Natural killer cell (primary cell): ENCODE measurements around the gene PNPLA1. TPM values are rescaled to one million over a fixed set of nuclear protein-coding genes. Genes with fewer than 3 reads are reported as not detected.

Experiments used
- ATAC-seq, 3 donors: fragments of 150-1000 bp in 2 of 3; fragments of 200-7000 bp in 1 of 3; cut with Tn5 transposase; 1 replicate in 1 of 3; 2 replicates in 2 of 3; pipeline ENCODE4 v1.10.0; 2021; ENCODE audit warnings: mild to moderate bottlenecking in 2 of 3, moderate library complexity in 2 of 3
- DNase-seq, 2 donors: peaks; one replicate each; pipeline versions ENCODE4 v3.0.0 to v3.0.0-alpha.2; 2013 to 2021; ENCODE audit warnings: mixed read lengths in 1 of 2
- H3K27ac ChIP-seq: one replicate; pipeline ENCODE4 v1.5.1; 2013; ENCODE audit warnings: mild to moderate bottlenecking, low read length
- H3K27me3 ChIP-seq: one replicate; pipeline ENCODE4 v1.6.1; 2013; ENCODE audit warnings: low read length; ENCODE audit not compliant: control insufficient read depth, insufficient read depth
- H3K36me3 ChIP-seq: one replicate; pipeline ENCODE4 v1.6.1; 2013; ENCODE audit warnings: low read length; ENCODE audit not compliant: control insufficient read depth, insufficient read depth
- H3K4me1 ChIP-seq: one replicate; pipeline ENCODE4 v1.6.1; 2013; ENCODE audit warnings: low read length; ENCODE audit not compliant: control insufficient read depth, insufficient read depth
- H3K4me3 ChIP-seq: one replicate; pipeline ENCODE4 v1.5.1; 2013; ENCODE audit warnings: low read length
- H3K9me3 ChIP-seq: one replicate; pipeline ENCODE4 v1.6.1; 2013; ENCODE audit warnings: low read length; ENCODE audit not compliant: control insufficient read depth, insufficient read depth
- H3K27ac Mint-ChIP-seq, 2 donors: one replicate each; pipeline ENCODE4 v1.8.0; 2022; ENCODE audit warnings: mild to moderate bottlenecking in 2 of 2, mixed read lengths in 2 of 2, moderate library complexity in 1 of 2
- H3K27me3 Mint-ChIP-seq, 2 donors: one replicate each; pipeline ENCODE4 v1.8.0; 2022; ENCODE audit warnings: low read depth in 2 of 2, mixed read lengths in 2 of 2
- H3K36me3 Mint-ChIP-seq: one replicate; pipeline ENCODE4 v1.8.0; 2022; ENCODE audit warnings: mixed read lengths
- H3K4me1 Mint-ChIP-seq, 2 donors: one replicate each; pipeline ENCODE4 v1.8.0; 2022; ENCODE audit warnings: mixed read lengths in 2 of 2
- H3K4me3 Mint-ChIP-seq: one replicate; pipeline ENCODE4 v1.8.0; 2022; ENCODE audit warnings: mild to moderate bottlenecking, moderate library complexity, mixed read lengths
- H3K9me3 Mint-ChIP-seq, 2 donors: one replicate each; pipeline ENCODE4 v1.8.0; 2022; ENCODE audit warnings: mixed read lengths in 2 of 2
- CTCF ChIP-seq: fragments of 200-600 bp; IDR thresholded peaks from one replicate; pipeline ENCODE4 v1.8.0; 2022; ENCODE audit warnings: antibody characterized with exemption
- WGBS: methylation state at CpG from one replicate; pipeline ENCODE4 v1.1.7; 2013; ENCODE audit warnings: missing lambda C conversion rate; ENCODE audit not compliant: insufficient coverage; 5-methylcytosine and 5-hydroxymethylcytosine counted together
- intact Hi-C: fragments of 100-400 bp; cut with micrococcal nuclease; formaldehyde crosslinking; loops from one replicate; pipeline ENCODE4 v1.14.2; 2022
- total RNA-seq, 4 donors: library from RNA; stranded (reverse); fragments of 120-200 nt in 1 of 4; gene quantifications; one replicate each; pipeline versions ENCODE4 v1.2.3 to v1.2.4, GENCODE V29; 2013 to 2022

Gene PNPLA1
- total RNA-seq, 3 donors from 2014 or later (not counting 1 experiment from before 2014, with no cell fraction given), result 0.14 to 3.5 (median 0.61) TPM

- H3K4me3 Mint-ChIP-seq, result no peak overlapping the region
- Histone ChIP-seq H3K27ac (no peak overlapping the region), H3K4me1 (no peaks in the 10 kb centered on the region), H3K9me3 (no peaks in the 10 kb centered on the region), H3K36me3 (no peaks in the 10 kb centered on the region), H3K27me3 (peaks cover 8% of the 10 kb centered on the region), H3K4me3 (no peak overlapping the region)
- H3K4me1 Mint-ChIP-seq, result no peaks in the 10 kb centered on the region
- no peak overlapping the region for H3K27ac Mint-ChIP-seq
- no peak for DNase-seq
- 91% methylated on average over 4 of the region's 4 CpGs for WGBS
- no peak for TF ChIP-seq CTCF
- no peaks in the 10 kb centered on the region for H3K36me3 Mint-ChIP-seq
- H3K27me3 Mint-ChIP-seq, result peaks cover 31 to 57% of the 10 kb centered on the region in 2 donors
- H3K9me3 Mint-ChIP-seq, result no peaks in the 10 kb centered on the region
- intact Hi-C loops, result no loop called here
- ATAC-seq, result no peak
Observed at GRCh38 chr6:36280983-36281382, 11.1 kb downstream of the PNPLA1 start.

GRCh38 chr6:36283608-36284007, 13.7 kb downstream of the PNPLA1 start:
- Mint-ChIP-seq H3K36me3 (no peaks in the 10 kb centered on the region), H3K27ac (no peak overlapping the region), H3K27me3 (peaks cover 36 to 60% of the 10 kb centered on the region in 2 donors), H3K4me3 (no peak overlapping the region), H3K4me1 (peaks cover 0 to 5% of the 10 kb centered on the region in 2 donors), H3K9me3 (no peaks in the 10 kb centered on the region)
- Histone ChIP-seq H3K4me1 (no peaks in the 10 kb centered on the region), H3K9me3 (no peaks in the 10 kb centered on the region), H3K27ac (no peak overlapping the region), H3K4me3 (no peak overlapping the region), H3K36me3 (no peaks in the 10 kb centered on the region), H3K27me3 (peaks cover 8% of the 10 kb centered on the region)
- WGBS, result 87% methylated on average over 1 of the region's 1 CpG
- intact Hi-C loops, result no loop called here
- no peak for DNase-seq
- TF ChIP-seq CTCF, result no peak
- no peak for ATAC-seq

- no peak overlapping the region for H3K27ac Mint-ChIP-seq
- no peaks in the 10 kb centered on the region for H3K9me3 Mint-ChIP-seq
- no peak for TF ChIP-seq CTCF
- no peaks in the 10 kb centered on the region for H3K9me3 ChIP-seq
- H3K4me3 ChIP-seq, result no peak overlapping the region
- H3K27ac ChIP-seq, result no peak overlapping the region
- no peaks in the 10 kb centered on the region for H3K36me3 Mint-ChIP-seq
- peaks cover 8% of the 10 kb centered on the region for H3K27me3 ChIP-seq
- peaks cover 36 to 56% of the 10 kb centered on the region in 2 donors for H3K27me3 Mint-ChIP-seq
- H3K36me3 ChIP-seq, result no peaks in the 10 kb centered on the region
- intact Hi-C loops, result no loop called here
- ATAC-seq (no peak), DNase-seq (no peak)
- 100% methylated on average over 1 of the region's 1 CpG for WGBS
- no peaks in the 10 kb centered on the region for H3K4me1 ChIP-seq
- H3K4me3 Mint-ChIP-seq, result no peak overlapping the region
- H3K4me1 Mint-ChIP-seq, result peaks cover 0 to 5% of the 10 kb centered on the region in 2 donors
Observed at GRCh38 chr6:36284359-36284758, 14.5 kb downstream of the PNPLA1 start.

GRCh38 chr6:36285187-36285671, 15.4 kb downstream of the PNPLA1 start:
- Mint-ChIP-seq H3K4me1 (peaks cover 0 to 5% of the 10 kb centered on the region in 2 donors), H3K4me3 (no peak overlapping the region), H3K27me3 (peaks cover 36 to 56% of the 10 kb centered on the region in 2 donors), H3K9me3 (no peaks in the 10 kb centered on the region), H3K27ac (no peak overlapping the region), H3K36me3 (no peaks in the 10 kb centered on the region)
- 20% methylated on average over 26 of the region's 26 CpGs for WGBS
- Histone ChIP-seq H3K9me3 (no peaks in the 10 kb centered on the region), H3K4me3 (no peak overlapping the region), H3K27me3 (peaks cover 8% of the 10 kb centered on the region), H3K36me3 (no peaks in the 10 kb centered on the region), H3K4me1 (no peaks in the 10 kb centered on the region), H3K27ac (no peak overlapping the region)
- ATAC-seq, result no peak
- DNase-seq, result no peak
- intact Hi-C loops, result no loop called here
- TF ChIP-seq CTCF, result no peak
